ENCODE results near the gene CDT1.

DNA sequence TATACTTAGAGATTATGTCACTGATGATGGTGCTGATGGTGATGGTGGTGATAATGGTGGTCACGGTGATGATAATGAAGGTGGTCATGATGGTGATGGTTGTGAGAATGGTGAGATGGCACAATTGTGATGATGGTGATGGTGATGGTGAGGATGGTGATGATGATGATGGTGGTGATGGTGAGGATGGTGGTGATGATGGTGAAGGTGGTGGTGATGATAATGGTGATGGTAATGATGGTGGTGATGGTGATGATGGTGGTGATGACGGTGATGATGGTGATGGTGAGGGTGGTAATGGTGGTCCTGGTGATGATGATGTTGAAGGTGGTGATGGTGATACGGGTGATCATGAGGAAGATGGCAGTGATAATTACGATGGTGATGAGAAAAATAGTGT, 5.5 kb upstream of the CDT1 start:
- TF ChIP-seq ELF1 (IDR thresholded peaks at IDR 0.05; ENCODE audit: borderline replicate concordance, low read depth) (no peak), TCF7L2 (IDR thresholded peaks at IDR 0.05; ENCODE audit: borderline replicate concordance, extremely low read depth, insufficient read depth, insufficient read length) (no peak), CTCF (IDR thresholded peaks at IDR 0.05 in 2 of 3, conservative IDR thresholded peaks at IDR 0.05 in 1 of 3; ENCODE audit: borderline replicate concordance in 1 of 3, insufficient read depth in 1 of 3, low read depth in 2 of 3, low read length in 2 of 3) (no peak), CEBPB (IDR thresholded peaks at IDR 0.05; ENCODE audit: low read depth) (no peak), POLR2A (IDR thresholded peaks at IDR 0.05; ENCODE audit: borderline replicate concordance, extremely low read depth, insufficient read depth, insufficient read length) (no peak)
